ENCODE data around the gene CXCR2. TPM values are rescaled to one million over a fixed set of nuclear protein-coding genes. Genes with fewer than 3 reads are reported as not detected.

Gene CXCR2
- total RNA-seq, 1 donor from 2014 or later = 0.69 TPM

GRCh38 chr2:218186355-218186766, 60.5 kb downstream of the CXCR2 start:
- peak; percentile 74 for DNase-seq (ENCODE audit: low spot score)

Other genes starting within 250 kb of the CXCR2 start
- 469 TPM for gene TNS1, start 123.0 kb upstream of the CXCR2 start, total RNA-seq
- 0.17 TPM for gene RUFY4, start 56.8 kb upstream of the CXCR2 start, total RNA-seq
- not detected for gene CXCR1, start 40.9 kb downstream of the CXCR2 start, total RNA-seq
- 239 TPM for gene ARPC2, start 91.2 kb downstream of the CXCR2 start, total RNA-seq
- gene GPBAR1, start 135.0 kb downstream of the CXCR2 start, total RNA-seq = 49.3 TPM
- gene AAMP, start 144.1 kb downstream of the CXCR2 start, total RNA-seq = 114 TPM
- gene PNKD, start 144.5 kb downstream of the CXCR2 start, total RNA-seq = 154 TPM
- gene TMBIM1, start 166.5 kb downstream of the CXCR2 start, total RNA-seq = 388 TPM
- gene CATIP, start 230.8 kb downstream of the CXCR2 start, total RNA-seq = 3.4 TPM